ENCODE measurements around the gene STK10.

The STK10 gene

DNA sequence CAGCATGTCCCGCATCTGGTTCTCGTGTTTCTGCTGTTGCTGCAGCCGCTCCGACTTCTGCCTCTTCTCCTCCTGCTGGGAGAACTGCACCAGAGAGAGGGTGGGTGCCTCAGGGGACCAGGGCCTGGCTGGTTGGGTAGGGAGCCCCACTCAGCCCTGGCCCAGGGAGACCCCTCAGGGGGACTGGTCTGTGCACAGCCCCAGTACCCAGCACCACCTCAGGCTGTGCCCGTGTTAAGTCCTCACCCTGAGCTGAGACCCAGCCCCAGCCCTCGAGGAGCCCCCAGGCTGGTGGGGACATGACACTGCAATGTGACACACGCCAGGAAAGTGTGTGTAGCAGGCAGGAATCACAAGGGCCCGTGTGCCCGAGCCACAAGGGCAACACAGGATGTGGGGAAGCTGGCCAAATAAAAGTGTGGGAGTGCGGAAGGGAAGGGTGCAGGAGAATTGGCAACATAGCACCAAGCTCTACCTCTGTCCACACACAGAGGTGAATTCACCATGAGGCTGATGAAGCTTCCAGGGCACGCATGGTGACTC, 133.3 kb downstream of the STK10 start:
- no peak for DNase-seq (ENCODE audit: low read depth)
- TF ChIP-seq, protein P1, sequence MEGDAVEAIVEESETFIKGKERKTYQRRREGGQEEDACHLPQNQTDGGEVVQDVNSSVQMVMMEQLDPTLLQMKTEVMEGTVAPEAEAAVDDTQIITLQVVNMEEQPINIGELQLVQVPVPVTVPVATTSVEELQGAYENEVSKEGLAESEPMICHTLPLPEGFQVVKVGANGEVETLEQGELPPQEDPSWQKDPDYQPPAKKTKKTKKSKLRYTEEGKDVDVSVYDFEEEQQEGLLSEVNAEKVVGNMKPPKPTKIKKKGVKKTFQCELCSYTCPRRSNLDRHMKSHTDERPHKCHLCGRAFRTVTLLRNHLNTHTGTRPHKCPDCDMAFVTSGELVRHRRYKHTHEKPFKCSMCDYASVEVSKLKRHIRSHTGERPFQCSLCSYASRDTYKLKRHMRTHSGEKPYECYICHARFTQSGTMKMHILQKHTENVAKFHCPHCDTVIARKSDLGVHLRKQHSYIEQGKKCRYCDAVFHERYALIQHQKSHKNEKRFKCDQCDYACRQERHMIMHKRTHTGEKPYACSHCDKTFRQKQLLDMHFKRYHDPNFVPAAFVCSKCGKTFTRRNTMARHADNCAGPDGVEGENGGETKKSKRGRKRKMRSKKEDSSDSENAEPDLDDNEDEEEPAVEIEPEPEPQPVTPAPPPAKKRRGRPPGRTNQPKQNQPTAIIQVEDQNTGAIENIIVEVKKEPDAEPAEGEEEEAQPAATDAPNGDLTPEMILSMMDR (conservative IDR thresholded peaks at IDR 0.05; ENCODE audit: low read length), result no peak
- H3K4me3 ChIP-seq (ENCODE audit: low read length), result no peak overlapping the region

- peak; percentile 49 for DNase-seq (ENCODE audit: low read depth)
- no peak overlapping the region for H3K4me3 ChIP-seq (ENCODE audit: low read length)
- TF ChIP-seq, protein P1 (conservative IDR thresholded peaks at IDR 0.05; ENCODE audit: low read length), result no peak
Observed at GRCh38 chr5:172052450-172053236, 135.4 kb downstream of the STK10 start.

GRCh38 chr5:172051643-172052339, 136.2 kb downstream of the STK10 start:
- H3K4me3 ChIP-seq (ENCODE audit: low read length), result no peak overlapping the region
- TF ChIP-seq, protein P1 (conservative IDR thresholded peaks at IDR 0.05; ENCODE audit: low read length), result no peak
- DNase-seq (ENCODE audit: low read depth), result no peak

GRCh38 chr5:172050080-172050479, 137.9 kb downstream of the STK10 start:
- no peak for DNase-seq (ENCODE audit: low read depth)
- TF ChIP-seq, protein P1 (conservative IDR thresholded peaks at IDR 0.05; ENCODE audit: low read length), result no peak
- no peak overlapping the region for H3K4me3 ChIP-seq (ENCODE audit: low read length)

- TF ChIP-seq, protein P1 (conservative IDR thresholded peaks at IDR 0.05; ENCODE audit: low read length), result no peak
- H3K4me3 ChIP-seq (ENCODE audit: low read length), result no peak overlapping the region
- no peak for DNase-seq (ENCODE audit: low read depth)
Observed at GRCh38 chr5:172049226-172049796, 138.7 kb downstream of the STK10 start.

GRCh38 chr5:172048539-172049101, 139.4 kb downstream of the STK10 start:
- TF ChIP-seq, protein P1 (conservative IDR thresholded peaks at IDR 0.05; ENCODE audit: low read length), result no peak
- no peak overlapping the region for H3K4me3 ChIP-seq (ENCODE audit: low read length)
- no peak for DNase-seq (ENCODE audit: low read depth)

Measured in AG10803 (cell line).